Measurements from ENCODE around the gene FMN1.

The FMN1 gene

DNA sequence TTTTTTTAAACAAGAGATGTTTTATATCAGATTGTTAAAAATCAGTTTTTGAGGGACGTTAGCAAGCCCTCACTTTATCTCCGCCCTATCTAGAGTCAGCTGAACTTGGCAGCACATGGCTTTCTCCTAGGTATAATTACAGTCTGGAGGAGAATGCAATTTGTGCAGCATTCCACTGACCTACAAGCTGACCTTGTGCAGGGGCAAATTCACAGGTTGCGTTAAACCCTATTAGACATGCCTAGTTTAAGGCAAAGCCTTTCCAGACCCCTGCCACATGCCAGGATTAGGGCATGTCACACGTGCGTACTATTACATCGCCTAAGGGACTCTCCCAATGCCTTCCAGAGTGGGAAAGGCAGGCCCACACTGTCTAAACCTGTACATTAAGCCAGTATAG, 252.7 kb downstream of the FMN1 start:
- DNase-seq (ENCODE audit: low read depth in 2 of 3, low spot score in 1 of 3), result no peak

DNA sequence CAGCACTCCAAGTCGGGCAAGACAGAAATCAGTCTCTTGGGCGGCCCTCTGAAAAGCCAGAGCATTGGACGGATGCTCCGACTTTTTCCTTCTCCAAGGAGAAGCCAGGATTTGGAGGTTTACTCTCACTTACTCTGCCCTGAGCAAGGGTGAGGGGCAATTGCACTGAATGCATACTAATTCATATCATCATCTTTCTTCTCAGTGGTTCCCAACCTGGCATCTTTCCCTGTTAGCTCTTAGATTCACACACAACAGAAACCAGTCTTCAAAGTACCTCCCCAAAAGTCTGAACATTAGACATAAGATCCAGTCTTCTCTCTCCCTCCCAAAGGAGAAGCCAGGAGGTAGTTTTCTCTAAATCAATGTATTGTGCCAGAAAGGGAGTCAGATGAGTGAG, 257.5 kb downstream of the FMN1 start:
- no peak for DNase-seq (ENCODE audit: low read depth in 2 of 3, low spot score in 1 of 3)

GRCh38 chr15:32936283-32936918, 258.1 kb downstream of the FMN1 start:
- DNase-seq (ENCODE audit: low read depth in 2 of 3, low spot score in 1 of 3), result no peak

DNA sequence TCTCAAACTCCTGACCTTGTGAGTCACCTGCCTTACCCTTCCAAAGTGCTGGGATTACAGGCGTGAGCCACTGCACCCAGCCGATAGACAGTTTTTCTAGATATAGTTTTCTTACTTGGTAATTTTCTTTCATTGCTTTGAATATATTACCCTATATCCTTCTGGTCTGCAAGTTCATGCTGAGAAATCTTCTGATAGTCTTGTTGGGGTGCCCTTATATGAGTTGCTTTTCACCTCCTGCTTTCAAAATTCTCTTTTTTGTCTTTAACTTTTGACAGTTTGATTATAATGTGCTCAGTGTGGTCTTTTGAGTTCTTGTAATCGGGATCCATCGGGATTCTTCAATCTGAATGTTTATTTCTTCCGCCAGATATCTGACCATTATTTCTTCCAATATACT, 259.4 kb downstream of the FMN1 start:
- no peak for DNase-seq (ENCODE audit: low read depth in 2 of 3, low spot score in 1 of 3)

- no peak for DNase-seq (ENCODE audit: low read depth in 2 of 3, low spot score in 1 of 3)
These were observed 261.3 kb downstream of the FMN1 start for GRCh38 chr15:32933236-32933635.

DNA sequence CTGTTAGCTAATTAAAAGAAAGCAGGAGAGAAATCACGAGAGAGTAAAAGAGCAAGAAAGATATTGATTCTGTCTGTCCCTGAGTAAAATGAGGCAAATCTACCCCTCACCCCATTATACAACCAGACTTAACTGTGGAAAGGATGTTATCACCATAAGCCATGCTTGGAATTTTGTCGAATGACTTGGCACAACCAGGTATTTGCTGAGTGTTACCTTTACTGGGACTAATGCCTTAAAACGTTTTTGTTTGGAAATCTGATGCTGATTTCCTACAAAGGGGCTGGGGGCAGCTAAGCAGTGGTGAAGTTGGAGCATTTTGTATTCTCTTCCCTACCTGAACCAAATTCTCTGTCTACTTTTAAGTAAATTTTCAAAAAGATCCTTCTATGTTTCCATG, 265.6 kb downstream of the FMN1 start:
- no peak for DNase-seq (ENCODE audit: low read depth in 2 of 3, low spot score in 1 of 3)

GRCh38 chr15:32927124-32927523, 267.4 kb downstream of the FMN1 start:
- no peak for DNase-seq (ENCODE audit: low read depth in 2 of 3, low spot score in 1 of 3)

- DNase-seq (ENCODE audit: low read depth in 2 of 3, low spot score in 1 of 3), result no peak
These were observed 271.3 kb downstream of the FMN1 start for GRCh38 chr15:32923176-32923575.

GRCh38 chr15:32922541-32922940, 272.0 kb downstream of the FMN1 start:
- no peak for DNase-seq (ENCODE audit: low read depth in 2 of 3, low spot score in 1 of 3)

GRCh38 chr15:32919749-32920414, 274.6 kb downstream of the FMN1 start:
- no peak for DNase-seq (ENCODE audit: low read depth in 2 of 3, low spot score in 1 of 3)

DNA sequence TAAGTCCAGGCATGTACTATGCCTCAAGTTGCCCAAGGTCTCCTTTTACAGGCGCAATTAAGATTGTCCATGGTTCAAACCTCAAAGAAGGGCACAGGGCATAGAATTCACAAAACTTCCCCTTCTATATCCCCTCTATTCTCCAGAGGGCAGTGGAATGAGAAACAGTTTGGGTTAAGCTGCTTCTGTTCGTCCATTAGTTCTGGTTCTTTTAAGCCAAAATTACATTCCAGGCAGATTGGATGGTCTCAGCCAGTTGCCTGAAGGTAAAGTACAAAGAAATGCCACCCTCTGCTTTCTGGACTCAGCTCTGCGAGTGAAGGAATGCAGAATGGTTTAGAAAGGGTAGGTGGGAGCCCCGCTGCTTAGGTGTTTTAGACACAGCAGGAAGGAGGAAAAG, 276.0 kb downstream of the FMN1 start:
- DNase-seq (ENCODE audit: low read depth in 2 of 3, low spot score in 1 of 3), result no peak

- DNase-seq (ENCODE audit: low read depth in 2 of 3, low spot score in 1 of 3), result no peak
These were observed 283.7 kb downstream of the FMN1 start for GRCh38 chr15:32910839-32911238.

GRCh38 chr15:32909431-32909830, 285.1 kb downstream of the FMN1 start:
- no peak for DNase-seq (ENCODE audit: low read depth in 2 of 3, low spot score in 1 of 3)

DNA sequence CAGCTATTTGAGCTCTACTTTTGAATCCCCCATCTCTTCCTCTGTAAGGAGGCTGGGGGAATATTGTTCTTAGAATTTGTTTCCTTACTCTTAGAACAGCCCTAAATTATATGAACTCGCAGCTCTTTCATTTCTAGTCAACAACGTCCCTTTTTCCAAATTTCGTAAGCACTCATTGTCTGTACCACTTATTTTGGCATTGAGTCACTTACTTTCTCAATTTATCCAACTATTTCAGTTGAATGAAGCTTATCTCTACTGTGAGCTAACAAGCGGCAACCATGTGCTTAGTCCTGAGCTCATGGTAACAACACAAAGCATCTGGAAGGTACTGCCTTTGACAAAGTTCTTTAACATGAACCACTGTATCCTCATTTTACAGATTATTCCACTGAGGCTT, 285.6 kb downstream of the FMN1 start:
- no peak for DNase-seq (ENCODE audit: low read depth in 2 of 3, low spot score in 1 of 3)

DNA sequence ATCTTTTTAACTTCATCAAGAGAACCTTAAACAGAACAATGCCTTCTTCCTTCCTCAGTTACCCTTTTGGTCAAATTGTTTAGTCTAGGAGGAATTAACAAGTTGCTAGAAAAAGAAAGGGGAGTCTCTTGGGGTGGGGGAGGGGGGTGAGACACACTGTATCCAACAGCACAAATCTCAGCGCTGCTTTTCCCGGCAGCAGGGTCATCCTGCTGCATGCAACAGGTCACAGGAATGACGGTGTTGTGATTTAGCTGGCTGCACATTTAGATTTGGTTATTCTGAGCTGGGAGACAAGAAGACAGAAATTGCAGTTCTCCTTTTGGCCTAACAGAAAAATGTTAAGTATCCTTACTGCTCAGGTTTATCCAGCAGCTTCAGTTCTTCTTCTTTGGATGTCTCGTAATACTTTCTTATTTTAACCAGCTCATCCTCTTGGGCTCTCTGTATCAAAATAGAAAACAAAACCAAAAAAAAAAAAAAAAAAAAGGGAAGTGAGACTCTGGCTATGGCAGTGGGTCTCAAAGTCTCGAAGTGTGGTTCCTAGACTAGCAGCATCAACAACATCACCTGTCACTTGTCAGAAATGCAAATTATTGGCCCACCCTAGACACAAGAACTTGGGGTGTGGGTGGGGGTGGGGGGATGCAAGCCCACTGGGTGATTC, 286.2 kb downstream of the FMN1 start:
- DNase-seq (ENCODE audit: low read depth in 2 of 3, low spot score in 1 of 3), result no peak

- DNase-seq (ENCODE audit: low read depth in 2 of 3, low spot score in 1 of 3), result no peak
These were observed 289.0 kb downstream of the FMN1 start for GRCh38 chr15:32905481-32905880.

GRCh38 chr15:32904448-32904847, 290.1 kb downstream of the FMN1 start:
- DNase-seq (ENCODE audit: low read depth in 2 of 3, low spot score in 1 of 3), result no peak

DNA sequence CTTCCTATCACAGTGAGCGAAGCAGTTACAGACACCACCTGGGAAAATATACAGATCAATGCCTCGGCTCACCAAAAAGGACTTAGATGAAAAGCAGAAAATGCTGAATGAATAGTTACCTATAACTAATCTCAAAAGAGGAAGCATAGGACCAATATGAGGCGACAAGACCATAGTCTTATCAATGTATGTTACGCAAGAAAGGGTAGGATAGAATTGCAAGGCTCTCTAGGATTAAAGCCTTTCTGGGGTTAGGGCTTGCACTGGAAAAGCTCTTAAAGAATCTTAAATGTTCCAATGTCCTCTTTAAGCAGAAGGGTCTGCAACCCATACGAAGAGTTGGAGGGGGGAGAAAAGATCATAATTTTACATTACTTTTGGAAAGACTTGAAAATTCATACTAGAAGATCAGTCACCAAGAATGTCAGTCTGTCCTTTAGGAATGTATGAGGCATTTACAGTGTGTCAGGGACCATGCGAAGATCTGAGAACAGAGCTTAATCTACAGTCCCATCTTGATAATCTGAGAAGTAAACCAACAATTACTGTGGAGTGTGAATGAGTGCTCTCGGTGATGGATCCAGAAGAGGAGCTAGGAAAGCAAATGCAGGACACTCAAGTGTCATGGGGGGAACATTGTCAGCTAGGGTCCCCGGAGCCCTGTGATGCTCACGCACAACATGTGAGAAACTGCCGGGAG, 290.8 kb downstream of the FMN1 start:
- DNase-seq (ENCODE audit: low read depth in 2 of 3, low spot score in 1 of 3), result no peak

DNA sequence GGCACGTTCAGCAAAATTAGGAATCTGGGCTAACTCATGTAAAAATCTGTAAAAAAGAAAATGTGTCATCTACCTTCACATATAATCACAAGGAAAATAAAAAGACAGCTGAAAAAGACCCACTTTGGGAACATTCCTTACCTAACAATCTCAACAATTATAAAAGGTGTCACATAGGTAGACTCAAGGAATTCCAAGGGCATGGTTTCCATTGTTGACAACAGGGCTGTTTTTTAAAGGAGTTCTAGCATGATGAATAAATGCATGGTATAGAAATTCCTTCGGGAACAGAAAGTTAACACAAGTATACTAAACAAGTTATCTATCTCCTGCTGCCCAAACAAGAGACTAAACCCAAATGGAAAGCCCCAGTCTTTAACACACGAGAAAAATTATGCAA, 292.5 kb downstream of the FMN1 start:
- DNase-seq (ENCODE audit: low read depth in 2 of 3, low spot score in 1 of 3), result no peak

DNA sequence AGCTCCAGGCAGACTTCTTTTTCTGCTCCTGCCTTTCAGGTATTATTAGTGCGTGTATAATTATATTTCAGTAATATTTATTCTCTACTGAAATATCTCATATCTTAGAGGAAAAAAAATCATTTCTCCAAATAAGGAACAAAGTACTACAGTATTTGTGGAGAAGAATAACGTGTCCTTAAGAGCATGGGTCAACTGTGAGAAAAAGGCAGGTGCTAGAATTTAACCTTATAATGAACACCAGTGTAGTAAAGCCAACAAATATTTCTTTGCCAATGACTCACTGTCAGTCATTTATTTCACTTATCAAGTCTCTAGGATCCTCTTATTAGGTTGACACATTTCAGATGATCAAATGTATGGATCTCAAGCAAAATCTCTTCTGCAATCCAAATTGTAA, 293.3 kb downstream of the FMN1 start:
- DNase-seq (ENCODE audit: low read depth in 2 of 3, low spot score in 1 of 3), result no peak

DNA sequence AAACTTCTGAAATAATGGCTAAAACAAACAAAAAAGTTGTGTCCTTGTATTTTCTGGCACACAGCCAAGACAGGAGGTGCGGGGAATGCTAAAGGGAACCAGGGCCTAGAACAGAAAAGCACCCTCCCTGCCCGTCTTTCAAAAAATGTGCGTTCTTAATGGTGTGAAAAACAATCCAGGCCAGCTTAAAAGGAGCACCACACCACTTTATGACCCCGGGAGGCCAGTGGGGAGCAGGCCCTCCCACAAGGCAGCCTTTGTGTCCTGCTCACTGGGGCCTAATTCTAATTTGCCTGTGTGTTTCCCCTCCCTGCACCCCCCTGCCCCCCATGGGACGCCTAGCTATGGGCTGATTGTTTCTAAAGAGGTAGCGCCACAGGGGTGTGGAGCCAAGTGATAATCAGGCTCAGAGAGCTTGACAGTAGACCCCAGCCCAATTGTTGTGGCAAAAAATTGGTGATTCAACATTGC, 295.4 kb downstream of the FMN1 start:
- DNase-seq (ENCODE audit: low read depth in 2 of 3, low spot score in 1 of 3), result no peak

- no peak for DNase-seq (ENCODE audit: low read depth in 2 of 3, low spot score in 1 of 3)
These were observed 296.1 kb downstream of the FMN1 start for GRCh38 chr15:32898414-32898813.

Data from stimulated activated CD4-positive, alpha-beta T cell treated with anti-CD3 and anti-CD28 coated beads, Interleukin-12 subunit alpha, Interleukin-12 subunit beta, amount 100 ng/mL, for 48 hours (primary cell).